HG03159 (cell line): ENCODE measurements around the gene TSR1.

Experiments
- ATAC-seq: cut with Tn5 transposase; IDR thresholded peaks from one replicate; pipeline ENCODE4 v1.9.1; 2021; ENCODE audit warnings: mild to moderate bottlenecking, moderate library complexity; ENCODE audit not compliant: unreplicated experiment

TSR1 gene

DNA sequence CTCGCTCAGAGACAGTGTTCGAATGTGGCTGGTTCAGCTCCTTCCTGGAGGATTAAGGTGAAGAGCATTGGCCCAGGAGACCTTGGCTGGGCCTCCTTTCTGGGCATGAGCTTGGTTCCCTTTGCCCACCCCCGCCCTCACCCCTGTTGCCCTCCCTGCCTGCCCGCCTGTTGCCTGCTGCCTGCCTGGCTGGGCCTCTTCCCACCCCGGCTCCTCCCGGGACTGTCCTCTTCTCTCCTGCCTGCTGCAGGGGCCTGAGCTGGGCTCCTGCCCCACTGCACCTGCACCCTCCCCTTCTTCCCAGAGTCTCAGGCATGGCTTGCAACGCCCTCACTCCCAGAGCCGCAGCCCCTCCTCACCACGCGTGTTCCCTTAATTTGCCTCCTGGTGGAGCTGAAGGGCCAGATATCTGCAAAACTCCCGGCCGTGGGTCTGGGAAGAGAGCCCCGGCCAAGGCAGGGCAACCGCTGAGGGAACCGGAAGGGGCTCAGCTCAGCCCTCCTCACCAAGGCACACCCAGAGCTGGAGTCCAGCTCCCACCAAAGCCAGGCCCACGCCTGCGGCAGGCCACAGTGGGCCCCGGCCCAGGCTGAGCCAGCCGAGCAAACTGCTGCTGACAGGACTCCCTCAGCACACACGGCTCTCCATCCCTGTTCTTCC lies 33.4 kb upstream of the TSR1 start:
- ATAC-seq = no peak

DNA sequence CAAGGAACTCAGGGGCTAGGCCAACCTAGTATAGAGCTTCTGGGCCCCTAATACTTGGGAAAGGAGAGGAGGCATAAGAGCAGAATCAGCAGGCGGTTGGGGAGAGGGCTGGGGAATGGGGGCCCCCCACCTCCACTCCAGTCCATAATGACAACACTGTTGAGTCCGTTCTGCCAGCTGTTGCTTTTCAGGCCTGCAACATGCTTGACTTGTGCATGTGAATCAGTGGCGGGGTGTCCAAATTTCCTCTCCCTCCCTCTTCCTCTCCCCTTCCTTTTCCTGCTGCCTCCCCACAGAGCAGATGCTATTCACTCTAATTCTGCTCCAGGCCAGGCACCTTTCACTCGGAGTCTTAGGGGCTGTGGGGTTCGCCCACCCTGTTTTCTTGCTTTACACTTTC lies 32.8 kb upstream of the TSR1 start:
- no peak for ATAC-seq

GRCh38 chr17:2368359-2368758 lies 32.1 kb upstream of the TSR1 start:
- no peak for ATAC-seq

DNA sequence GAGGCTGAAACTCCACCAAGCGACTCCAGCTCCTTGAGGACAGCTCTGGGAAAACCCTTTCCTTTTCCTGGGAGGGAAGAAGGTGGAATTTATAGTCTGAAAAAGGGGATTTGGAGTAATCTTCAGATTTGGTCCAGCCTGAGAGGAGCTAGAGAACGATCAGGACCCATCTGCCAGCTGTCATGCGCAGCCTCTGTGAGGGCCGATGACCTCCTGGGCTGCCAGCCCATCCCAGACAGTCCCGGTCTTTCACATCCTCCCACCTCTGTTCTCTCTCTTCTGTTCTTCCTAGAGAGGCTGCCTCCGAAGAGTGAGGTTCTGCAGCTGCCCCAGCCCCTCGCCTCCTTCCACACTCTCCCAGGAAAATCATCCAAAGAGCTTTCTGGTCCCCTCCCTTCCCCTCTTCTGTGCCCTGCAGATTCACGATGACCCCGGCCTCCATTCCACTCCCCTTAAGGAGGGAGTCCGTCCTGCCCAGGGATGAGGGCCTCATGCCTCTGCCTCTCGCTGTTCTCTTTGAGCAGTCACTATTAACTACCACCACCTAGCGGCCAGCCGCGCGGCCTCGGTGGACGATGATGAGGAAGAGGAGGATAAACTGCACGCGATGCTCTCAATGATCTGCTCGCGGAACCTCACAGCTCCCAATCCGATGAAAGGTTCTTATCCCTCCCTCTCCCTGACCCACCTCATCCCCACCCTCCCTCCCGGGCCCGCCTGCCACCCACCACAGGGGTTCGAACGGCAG lies 30.7 kb upstream of the TSR1 start:
- no peak for ATAC-seq

GRCh38 chr17:2365132-2365531 lies 28.9 kb upstream of the TSR1 start:
- ATAC-seq = no peak

- no peak for ATAC-seq
Measured at GRCh38 chr17:2364763-2365116, 28.5 kb upstream of the TSR1 start.

GRCh38 chr17:2363851-2364762 lies 27.9 kb upstream of the TSR1 start:
- no peak for ATAC-seq

GRCh38 chr17:2363318-2363717 lies 27.1 kb upstream of the TSR1 start:
- ATAC-seq = no peak

DNA sequence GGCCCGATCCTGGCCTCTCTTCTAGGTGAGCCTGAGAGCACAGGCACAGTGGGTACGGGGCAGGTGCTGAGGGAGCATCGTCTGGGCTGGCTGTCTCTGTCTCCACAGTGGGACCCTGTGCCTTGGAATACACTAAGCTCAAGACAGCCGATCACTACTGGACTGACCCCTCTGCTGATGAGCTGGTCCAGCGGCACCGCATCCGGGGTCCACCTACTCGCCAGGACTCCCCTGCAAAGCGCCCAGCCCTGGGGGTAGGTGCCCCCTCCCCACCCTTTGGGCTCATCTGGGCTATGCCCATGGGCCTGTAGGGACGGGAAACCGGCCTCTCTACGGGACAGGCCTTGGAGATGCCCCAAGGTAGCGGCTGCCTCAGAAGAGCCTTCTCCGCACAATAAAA lies 26.6 kb upstream of the TSR1 start:
- ATAC-seq = no peak

DNA sequence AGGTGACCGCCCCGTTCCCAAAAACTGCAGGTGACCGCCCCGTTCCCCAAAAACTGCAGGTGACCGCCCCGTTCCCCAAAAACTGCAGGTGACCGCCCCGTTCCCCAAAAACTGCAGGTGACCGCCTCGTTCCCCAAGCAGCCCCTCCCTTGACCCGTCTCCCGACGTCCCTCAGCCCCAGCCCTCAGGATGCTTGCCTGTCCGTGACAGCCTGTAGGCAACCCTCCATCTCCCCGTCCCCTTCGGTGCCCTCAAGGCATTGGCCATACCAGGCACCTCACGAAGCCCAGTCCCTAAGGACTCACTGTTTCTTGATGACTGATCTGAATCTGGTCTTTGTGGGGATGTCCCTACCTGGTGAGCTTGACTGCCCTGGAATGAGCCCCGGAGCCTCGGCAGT lies 26.2 kb upstream of the TSR1 start:
- ATAC-seq = no peak

DNA sequence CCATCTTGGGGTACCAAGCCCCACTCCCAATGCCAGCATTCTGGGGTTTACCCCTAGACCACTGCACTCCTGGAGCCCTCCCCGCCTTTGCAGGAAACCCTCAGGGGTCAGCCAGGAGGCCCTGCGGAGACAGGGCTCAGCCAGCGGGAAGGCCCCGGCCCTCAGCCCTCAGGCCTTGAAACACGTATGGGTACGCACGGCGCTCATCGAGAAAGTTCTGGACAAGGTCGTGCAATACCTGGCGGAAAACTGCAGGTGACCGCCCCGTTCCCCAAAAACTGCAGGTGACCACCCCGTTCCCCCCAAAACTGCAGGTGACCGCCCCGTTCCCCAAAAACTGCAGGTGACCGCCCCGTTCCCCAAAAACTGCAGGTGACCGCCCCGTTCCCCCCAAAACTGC lies 25.8 kb upstream of the TSR1 start:
- no peak for ATAC-seq

GRCh38 chr17:2361010-2361760 lies 24.9 kb upstream of the TSR1 start:
- ATAC-seq = no peak

- no peak for ATAC-seq
Measured at GRCh38 chr17:2357931-2358434, 21.7 kb upstream of the TSR1 start.

DNA sequence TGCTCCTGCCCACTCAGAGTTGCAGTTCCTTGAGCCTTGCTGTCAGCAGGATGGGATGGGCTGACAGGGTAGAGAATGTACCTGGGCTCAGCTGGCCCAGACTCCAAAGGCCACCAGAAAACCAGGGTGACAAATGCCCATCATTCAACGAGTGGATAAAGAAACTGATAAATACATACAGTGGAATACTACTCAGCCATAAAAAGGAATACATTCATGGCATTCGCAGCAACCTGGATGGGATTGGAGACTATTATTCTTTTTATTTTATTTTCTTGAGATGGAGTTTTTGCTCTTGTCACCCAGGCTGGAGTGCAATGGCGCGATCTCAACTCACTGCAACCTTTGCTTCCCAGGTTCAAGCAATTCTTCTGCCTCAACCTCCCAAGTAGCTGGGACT lies 21.0 kb upstream of the TSR1 start:
- ATAC-seq = no peak

- ATAC-seq = no peak
Measured at GRCh38 chr17:2354311-2354710, 18.1 kb upstream of the TSR1 start.

- no peak for ATAC-seq
Measured at GRCh38 chr17:2351269-2351668, 15.0 kb upstream of the TSR1 start.

DNA sequence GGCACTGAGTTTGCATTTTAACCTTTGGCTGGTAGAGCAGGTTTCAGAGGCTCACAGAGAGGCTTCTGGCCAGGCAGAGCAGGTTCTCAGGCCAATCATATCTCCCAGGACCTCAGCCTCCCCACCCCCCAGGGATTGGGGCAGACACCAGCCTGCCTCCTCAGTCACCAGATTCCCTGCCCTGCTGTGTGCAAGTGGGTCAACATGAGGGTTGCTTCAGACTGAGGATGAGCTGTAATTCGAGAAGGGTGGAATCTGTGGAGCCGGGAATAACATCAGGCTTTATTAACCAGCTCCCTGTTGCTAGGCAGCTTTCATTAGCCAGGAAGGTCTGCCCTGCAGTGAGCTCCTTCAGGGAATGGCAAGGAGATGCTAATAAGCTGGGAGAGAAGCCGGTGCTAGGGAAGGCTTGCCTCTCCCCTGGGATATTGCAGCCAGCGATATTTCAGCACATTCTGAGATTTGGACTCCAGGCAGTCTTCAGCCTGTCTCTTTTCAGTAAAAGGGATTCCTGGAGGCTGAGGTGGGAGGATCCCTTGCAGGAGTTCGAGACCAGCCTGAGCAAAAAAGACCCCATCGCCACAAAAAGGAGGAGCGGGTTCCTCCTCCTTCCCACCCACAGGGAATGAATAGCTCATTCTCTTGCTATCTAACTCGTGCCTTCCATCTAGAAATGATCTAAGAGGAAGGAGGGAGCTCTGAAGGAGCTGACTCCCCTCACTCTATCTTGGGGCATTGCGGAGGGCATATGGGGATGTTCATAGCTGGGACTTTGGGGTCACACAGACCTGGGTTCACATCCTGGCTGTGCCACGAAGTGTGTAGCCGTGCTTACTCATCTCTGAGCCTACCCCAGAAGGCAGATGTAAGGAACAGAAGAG lies 11.8 kb upstream of the TSR1 start:
- no peak for ATAC-seq

GRCh38 chr17:2346475-2346874 lies 10.2 kb upstream of the TSR1 start:
- ATAC-seq = no peak

GRCh38 chr17:2344528-2344927 lies 8.3 kb upstream of the TSR1 start:
- no peak for ATAC-seq

DNA sequence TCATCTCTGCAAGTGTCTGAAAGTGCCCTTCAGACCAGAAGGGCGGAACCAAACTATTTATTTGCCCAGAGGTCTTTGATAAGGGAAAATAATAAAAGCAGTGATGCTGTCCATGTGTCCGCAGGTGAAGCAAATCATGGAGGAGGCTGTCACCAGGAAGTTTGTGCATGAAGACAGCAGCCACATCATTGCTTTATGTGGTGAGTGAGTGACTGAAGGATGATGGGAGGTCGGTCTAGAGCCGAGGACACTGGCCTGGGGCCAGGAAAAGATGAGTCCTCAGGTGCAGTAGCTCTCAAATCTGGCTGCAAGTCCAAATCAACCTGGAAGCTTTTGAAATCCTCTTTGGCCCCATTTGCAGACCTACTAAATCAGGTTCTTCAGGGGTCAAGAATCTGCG lies 7.2 kb upstream of the TSR1 start:
- ATAC-seq = no peak
